SK-N-SH (cell line): ENCODE measurements around the gene GRAMD1B. TPM values are rescaled to one million over a fixed set of nuclear protein-coding genes. Genes with fewer than 3 reads are reported as not detected.

ENCODE experiments used
- CTCF ChIA-PET: fragments of 300-600, 350-600 bp; formaldehyde crosslinking; extraction: SDS; loops from one replicate; lab custom pipeline; 2021; lab: Yijun Ruan, JAX
- POLR2A ChIA-PET: fragments of 350-600 bp; sonication (Branson Sonifier 250); formaldehyde crosslinking; extraction: SDS; loops from one replicate; lab custom pipeline; 2020; ENCODE audit warnings: antibody characterized with exemption, inconsistent platforms; lab: Yijun Ruan, JAX
- DNase-seq: peaks from one replicate; pipeline ENCODE4 v3.0.0; 2012
- H2AFZ ChIP-seq: fragments of 200-600 bp; sonication (generic); 2 replicates; pipeline ENCODE4 v1.8.1; 2016; ENCODE audit warnings: antibody characterized with exemption, mild to moderate bottlenecking, low read depth
- H3F3A ChIP-seq: fragments of 200-600 bp; sonication (generic); replicated peaks from 2 replicates; pipeline ENCODE3; 2016; ENCODE audit warnings: antibody characterized with exemption, mild to moderate bottlenecking; ENCODE audit not compliant: insufficient read depth
- H3K27ac ChIP-seq, 2 experiments: fragments of 200-500 bp in 1 of 2; fragments of 200-600 bp in 1 of 2; sonication (Bioruptor generic) in 1 of 2; sonication (generic), shearing (Covaris generic) in 1 of 2; 2 replicates each; pipeline versions ENCODE4 v1.5.1 to v1.6.1; 2014 to 2016; ENCODE audit warnings: low read depth in 2 of 2, inconsistent platforms in 1 of 2, low read length in 1 of 2, mild to moderate bottlenecking in 1 of 2, mixed read lengths in 1 of 2
- H3K27me3 ChIP-seq: fragments of 200-600 bp; sonication (generic), shearing (Covaris generic); 2 replicates; pipeline ENCODE4 v1.6.1; 2016; ENCODE audit warnings: mixed run types; ENCODE audit not compliant: insufficient read depth
- H3K36me3 ChIP-seq, 2 experiments: fragments of 200-500 bp in 1 of 2; fragments of 200-600 bp in 1 of 2; sonication (Bioruptor generic) in 1 of 2; sonication (generic) in 1 of 2; replicated peaks in 1 of 2; 2 replicates each; pipeline versions ENCODE3 to v1.5.1; 2014 to 2016; ENCODE audit warnings: low read length in 1 of 2, mild to moderate bottlenecking in 1 of 2; ENCODE audit not compliant: insufficient read depth in 2 of 2, control insufficient read depth in 1 of 2
- H3K4me1 ChIP-seq, 2 experiments: fragments of 200-500 bp in 1 of 2; fragments of 200-600 bp in 1 of 2; sonication (Bioruptor generic) in 1 of 2; sonication (generic), shearing (Covaris generic) in 1 of 2; 2 replicates each; pipeline versions ENCODE4 v1.5.1 to v1.6.1; 2014 to 2016; ENCODE audit warnings: low read depth in 1 of 2, low read length in 1 of 2, mixed run types in 1 of 2; ENCODE audit not compliant: insufficient read depth in 2 of 2, control insufficient read depth in 1 of 2
- H3K4me2 ChIP-seq: fragments of 200-600 bp; sonication (generic), shearing (Covaris generic); 2 replicates; pipeline ENCODE4 v1.6.1; 2017; ENCODE audit warnings: mixed run types
- H3K4me3 ChIP-seq, 2 experiments: fragments of 200-500 bp in 1 of 2; fragments of 200-600 bp in 1 of 2; sonication (Bioruptor generic) in 1 of 2; sonication (generic), shearing (Covaris generic) in 1 of 2; 2 replicates each; pipeline versions ENCODE4 v1.5.1 to v1.8.1; 2014 to 2016; ENCODE audit warnings: low read depth in 2 of 2, inconsistent platforms in 1 of 2, low read length in 1 of 2, mild to moderate bottlenecking in 1 of 2, mixed read lengths in 1 of 2, moderate library complexity in 1 of 2
- H3K79me2 ChIP-seq: fragments of 200-600 bp; sonication (generic); 2 replicates; pipeline ENCODE4 v1.8.1; 2017; ENCODE audit warnings: mild to moderate bottlenecking; ENCODE audit not compliant: insufficient read depth
- H3K9ac ChIP-seq: fragments of 200-600 bp; sonication (generic); 2 replicates; pipeline ENCODE4 v1.6.1; 2017; ENCODE audit warnings: mixed run types
- H3K9me2 ChIP-seq: fragments of 200-600 bp; sonication (generic); 2 replicates; pipeline ENCODE4 v1.6.1; 2017; ENCODE audit warnings: mixed run types
- H3K9me3 ChIP-seq: fragments of 200-600 bp; sonication (generic); 2 replicates; pipeline ENCODE4 v1.6.1; 2017; ENCODE audit warnings: mixed run types, mild to moderate bottlenecking, moderate library complexity
- H4K20me1 ChIP-seq: fragments of 200-600 bp; sonication (generic); 2 replicates; pipeline ENCODE4 v1.6.1; 2017; ENCODE audit warnings: mild to moderate bottlenecking, mixed run types; ENCODE audit not compliant: insufficient read depth
- ELF1 ChIP-seq: IDR thresholded peaks from 2 replicates; pipeline ENCODE4 v1.4.0; 2012
- EZH2phosphoT487 ChIP-seq: fragments of 200-600 bp; sonication (generic); IDR thresholded peaks from 2 replicates; pipeline ENCODE4 v1.6.1; 2017; ENCODE audit warnings: low read depth, mixed run types, mild to moderate bottlenecking, antibody characterized with exemption, moderate library complexity, borderline replicate concordance
- FOSL2 ChIP-seq: IDR thresholded peaks from 2 replicates; pipeline ENCODE4 v1.4.0; 2012; ENCODE audit warnings: low read depth, mild to moderate bottlenecking, moderate library complexity, borderline replicate concordance
- FOXM1 ChIP-seq: IDR thresholded peaks from 2 replicates; pipeline ENCODE4 v1.4.0; 2012; ENCODE audit warnings: low read depth, mild to moderate bottlenecking
- GABPA ChIP-seq: IDR thresholded peaks from 2 replicates; pipeline ENCODE4 v1.4.0; 2012; ENCODE audit warnings: low read depth, mild to moderate bottlenecking
- MEF2A ChIP-seq: IDR thresholded peaks from 2 replicates; pipeline ENCODE4 v1.4.0; 2012; ENCODE audit warnings: low read depth, borderline replicate concordance
- NFIC ChIP-seq: IDR thresholded peaks from 2 replicates; pipeline ENCODE4 v1.4.0; 2012; ENCODE audit warnings: borderline replicate concordance
- POLR2AphosphoS5 ChIP-seq: IDR thresholded peaks from 2 replicates; pipeline ENCODE4 v1.6.1; 2012; ENCODE audit warnings: low read depth, low read length
- RCOR1 ChIP-seq: fragments of 150-350 bp; IDR thresholded peaks from 2 replicates; pipeline ENCODE4 v1.6.1; 2017; ENCODE audit warnings: antibody characterized with exemption, low read length
- RFX5 ChIP-seq: IDR thresholded peaks from 2 replicates; pipeline ENCODE4 v1.6.1; 2012; ENCODE audit warnings: mild to moderate bottlenecking, improper control_type of control experiment, low read length
- RXRA ChIP-seq: IDR thresholded peaks from 2 replicates; pipeline ENCODE4 v1.4.0; 2012; ENCODE audit warnings: low read depth, mild to moderate bottlenecking, borderline replicate concordance
- TAF1 ChIP-seq: IDR thresholded peaks from 2 replicates; pipeline ENCODE4 v1.6.1; 2012; ENCODE audit warnings: low read depth, mild to moderate bottlenecking, low read length, moderate library complexity, borderline replicate concordance
- TCF12 ChIP-seq: IDR thresholded peaks from 2 replicates; pipeline ENCODE4 v1.4.0; 2012
- TEAD4 ChIP-seq: IDR thresholded peaks from 2 replicates; pipeline ENCODE4 v1.4.0; 2012; ENCODE audit warnings: mild to moderate bottlenecking, borderline replicate concordance; ENCODE audit not compliant: insufficient read depth
- YY1 ChIP-seq: IDR thresholded peaks from 2 replicates; pipeline ENCODE4 v1.4.0; 2012; ENCODE audit warnings: low read depth, mild to moderate bottlenecking
- WGBS: methylation state at CpG from one replicate; pipeline ENCODE4 v1.1.6; 2017; ENCODE audit warnings: low lambda C conversion rate; 5-methylcytosine and 5-hydroxymethylcytosine counted together
- polyA plus RNA-seq, 3 experiments: library from polyadenylated mRNA; depleted of rRNA; stranded (reverse); fragments of >200 nt; gene quantifications; 2 replicates each; pipeline ENCODE4 v1.2.3, GENCODE V29; 2012
- TF ChIP-seq, protein P1 (sequence below): fragments of 150-350 bp; IDR thresholded peaks from 2 replicates; pipeline ENCODE4 v1.6.1; 2017; ENCODE audit warnings: antibody characterized with exemption, low read length, low read depth, borderline replicate concordance
- TF ChIP-seq, protein P2 (sequence below): IDR thresholded peaks from 2 replicates; pipeline ENCODE4 v1.4.0; 2012; ENCODE audit warnings: low read depth, borderline replicate concordance
- TF ChIP-seq, protein P3 (sequence below): fragments of 200-600 bp; sonication (generic); IDR thresholded peaks from 2 replicates; pipeline ENCODE4 v1.6.1; 2017; ENCODE audit warnings: antibody characterized with exemption, mild to moderate bottlenecking, moderate library complexity
- TF ChIP-seq, protein P4 (sequence below): IDR thresholded peaks from 2 replicates; pipeline ENCODE4 v1.4.0; 2012; ENCODE audit warnings: low read depth
- TF ChIP-seq, protein P5 (sequence below): fragments of 150-350 bp; IDR thresholded peaks from 2 replicates; pipeline ENCODE4 v1.6.1; 2016; ENCODE audit warnings: mild to moderate bottlenecking, low read depth, low read length

GRAMD1B gene
- polyA plus RNA-seq, 1 of the 3 experiments (the other 2 are of a cell fraction): 14.5 TPM

DNA sequence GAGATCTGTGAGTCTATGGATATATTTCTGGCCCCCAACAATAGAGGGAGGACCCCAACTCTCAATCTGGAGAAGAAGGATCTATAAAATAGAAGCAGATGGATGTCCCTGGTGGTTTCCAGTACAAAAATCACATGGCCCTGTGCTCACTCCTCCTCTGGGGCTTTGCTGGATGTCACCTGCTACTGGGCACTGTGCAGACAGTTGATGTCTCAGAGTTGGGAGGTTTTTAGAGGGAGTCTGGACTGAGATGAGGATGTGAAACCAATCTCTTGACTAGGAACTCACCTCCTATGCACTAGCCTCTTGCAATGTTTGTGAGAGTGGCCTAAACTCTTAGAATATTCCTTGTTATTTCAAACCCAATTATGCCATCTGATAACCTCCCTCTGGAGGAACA, 117.1 kb downstream of the GRAMD1B start:
- H3F3A ChIP-seq: peaks cover 9% of the 10 kb centered on the region
- no peak for TF ChIP-seq TAF1
- TF ChIP-seq TEAD4: no peak
- TF ChIP-seq GABPA: no peak
- TF ChIP-seq RXRA: no peak
- TF ChIP-seq, protein P1, sequence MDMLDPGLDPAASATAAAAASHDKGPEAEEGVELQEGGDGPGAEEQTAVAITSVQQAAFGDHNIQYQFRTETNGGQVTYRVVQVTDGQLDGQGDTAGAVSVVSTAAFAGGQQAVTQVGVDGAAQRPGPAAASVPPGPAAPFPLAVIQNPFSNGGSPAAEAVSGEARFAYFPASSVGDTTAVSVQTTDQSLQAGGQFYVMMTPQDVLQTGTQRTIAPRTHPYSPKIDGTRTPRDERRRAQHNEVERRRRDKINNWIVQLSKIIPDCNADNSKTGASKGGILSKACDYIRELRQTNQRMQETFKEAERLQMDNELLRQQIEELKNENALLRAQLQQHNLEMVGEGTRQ: no peak
- no peak for TF ChIP-seq YY1
- no peak for TF ChIP-seq NFIC
- TF ChIP-seq MEF2A: no peak
- TF ChIP-seq TCF12: no peak
- TF ChIP-seq FOSL2: no peak
- TF ChIP-seq RCOR1: no peak
- TF ChIP-seq RFX5: no peak
- TF ChIP-seq, protein P2, sequence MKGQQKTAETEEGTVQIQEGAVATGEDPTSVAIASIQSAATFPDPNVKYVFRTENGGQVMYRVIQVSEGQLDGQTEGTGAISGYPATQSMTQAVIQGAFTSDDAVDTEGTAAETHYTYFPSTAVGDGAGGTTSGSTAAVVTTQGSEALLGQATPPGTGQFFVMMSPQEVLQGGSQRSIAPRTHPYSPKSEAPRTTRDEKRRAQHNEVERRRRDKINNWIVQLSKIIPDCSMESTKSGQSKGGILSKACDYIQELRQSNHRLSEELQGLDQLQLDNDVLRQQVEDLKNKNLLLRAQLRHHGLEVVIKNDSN: no peak
- TF ChIP-seq POLR2AphosphoS5: no peak
- POLR2A ChIA-PET: no interaction called here
- no peak overlapping the region for H3K4me3 ChIP-seq
- peak overlapping the region in 1 of 2 experiments; percentile 34; a peak in 1 of 4 replicates for H3K27ac ChIP-seq
- DNase-seq: no peak
- H2AFZ ChIP-seq: no peak overlapping the region
- no peaks in the 10 kb centered on the region for H3K9me2 ChIP-seq
- no peaks in the 10 kb centered on the region for H3K36me3 ChIP-seq
- no peaks in the 10 kb centered on the region for H3K9me3 ChIP-seq
- no peak overlapping the region; the same call in 1 of the 2 replicates for H3K4me2 ChIP-seq
- peaks cover 23 to 30% of the 10 kb centered on the region in 2 experiments; a peak in 3 of 4 replicates for H3K4me1 ChIP-seq
- H3K9ac ChIP-seq: no peak overlapping the region
- no peaks in the 10 kb centered on the region for H3K27me3 ChIP-seq
- CTCF ChIA-PET: interaction anchor here (0.9 to 4.6 kb wide), 6 partner anchors 8 to 140 kb away, joined by 3 to 24 read pairs (median 8); no protein-coding TSS in a partner anchor
- H3K79me2 ChIP-seq: peaks cover 8% of the 10 kb centered on the region; the same call in 1 of the 2 replicates
- no peaks in the 10 kb centered on the region for H4K20me1 ChIP-seq

DNA sequence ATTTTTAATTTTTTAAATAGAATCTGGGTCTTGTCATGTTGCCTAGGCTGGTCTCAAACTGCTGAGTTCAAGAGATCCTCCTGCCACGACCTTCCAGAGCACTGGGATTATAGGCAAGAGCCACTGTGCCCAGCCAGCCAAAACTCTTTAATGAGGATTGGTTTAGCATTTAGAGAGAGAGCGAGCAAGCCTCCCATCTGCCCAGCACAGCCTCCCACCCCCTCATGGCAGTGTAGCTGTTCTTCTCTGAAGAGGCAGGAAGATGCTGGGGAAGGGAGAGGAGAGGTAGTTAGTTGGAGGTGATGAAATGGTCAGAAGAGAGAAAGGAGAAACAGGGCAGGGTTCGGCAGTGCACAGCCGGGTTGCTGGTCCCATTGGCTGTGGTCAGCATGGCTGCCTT, 118.7 kb downstream of the GRAMD1B start:
- no peaks in the 10 kb centered on the region for H3K9me3 ChIP-seq
- H3K27me3 ChIP-seq: no peaks in the 10 kb centered on the region
- no peak overlapping the region for H3K4me2 ChIP-seq
- H3K36me3 ChIP-seq: no peaks in the 10 kb centered on the region
- H3K79me2 ChIP-seq: peaks cover 3% of the 10 kb centered on the region; the same call in 1 of the 2 replicates
- no peak overlapping the region for H3K4me3 ChIP-seq
- TF ChIP-seq, protein P2: no peak
- TF ChIP-seq MEF2A (no peak), EZH2phosphoT487 (no peak), FOXM1 (no peak), RXRA (no peak), ELF1 (no peak), RCOR1 (no peak), NFIC (no peak)
- TF ChIP-seq, protein P3, sequence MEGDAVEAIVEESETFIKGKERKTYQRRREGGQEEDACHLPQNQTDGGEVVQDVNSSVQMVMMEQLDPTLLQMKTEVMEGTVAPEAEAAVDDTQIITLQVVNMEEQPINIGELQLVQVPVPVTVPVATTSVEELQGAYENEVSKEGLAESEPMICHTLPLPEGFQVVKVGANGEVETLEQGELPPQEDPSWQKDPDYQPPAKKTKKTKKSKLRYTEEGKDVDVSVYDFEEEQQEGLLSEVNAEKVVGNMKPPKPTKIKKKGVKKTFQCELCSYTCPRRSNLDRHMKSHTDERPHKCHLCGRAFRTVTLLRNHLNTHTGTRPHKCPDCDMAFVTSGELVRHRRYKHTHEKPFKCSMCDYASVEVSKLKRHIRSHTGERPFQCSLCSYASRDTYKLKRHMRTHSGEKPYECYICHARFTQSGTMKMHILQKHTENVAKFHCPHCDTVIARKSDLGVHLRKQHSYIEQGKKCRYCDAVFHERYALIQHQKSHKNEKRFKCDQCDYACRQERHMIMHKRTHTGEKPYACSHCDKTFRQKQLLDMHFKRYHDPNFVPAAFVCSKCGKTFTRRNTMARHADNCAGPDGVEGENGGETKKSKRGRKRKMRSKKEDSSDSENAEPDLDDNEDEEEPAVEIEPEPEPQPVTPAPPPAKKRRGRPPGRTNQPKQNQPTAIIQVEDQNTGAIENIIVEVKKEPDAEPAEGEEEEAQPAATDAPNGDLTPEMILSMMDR: no peak
- TF ChIP-seq, protein P4, sequence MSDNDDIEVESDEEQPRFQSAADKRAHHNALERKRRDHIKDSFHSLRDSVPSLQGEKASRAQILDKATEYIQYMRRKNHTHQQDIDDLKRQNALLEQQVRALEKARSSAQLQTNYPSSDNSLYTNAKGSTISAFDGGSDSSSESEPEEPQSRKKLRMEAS: no peak
- TF ChIP-seq, protein P5, sequence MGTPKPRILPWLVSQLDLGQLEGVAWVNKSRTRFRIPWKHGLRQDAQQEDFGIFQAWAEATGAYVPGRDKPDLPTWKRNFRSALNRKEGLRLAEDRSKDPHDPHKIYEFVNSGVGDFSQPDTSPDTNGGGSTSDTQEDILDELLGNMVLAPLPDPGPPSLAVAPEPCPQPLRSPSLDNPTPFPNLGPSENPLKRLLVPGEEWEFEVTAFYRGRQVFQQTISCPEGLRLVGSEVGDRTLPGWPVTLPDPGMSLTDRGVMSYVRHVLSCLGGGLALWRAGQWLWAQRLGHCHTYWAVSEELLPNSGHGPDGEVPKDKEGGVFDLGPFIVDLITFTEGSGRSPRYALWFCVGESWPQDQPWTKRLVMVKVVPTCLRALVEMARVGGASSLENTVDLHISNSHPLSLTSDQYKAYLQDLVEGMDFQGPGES: no peak
- TF ChIP-seq, all 33 proteins: peak for 0
- Histone ChIP-seq H3F3A (peaks cover 9% of the 10 kb centered on the region), H3K27ac (no peak overlapping the region), H4K20me1 (no peaks in the 10 kb centered on the region), H2AFZ (no peak overlapping the region), H3K9me2 (no peaks in the 10 kb centered on the region), H3K9ac (no peak overlapping the region), H3K4me1 (peaks cover 20 to 23% of the 10 kb centered on the region in 2 experiments; a peak in 3 of 4 replicates)
- no peak for DNase-seq
- 93% methylated on average over 4 of the region's 4 CpGs for WGBS
- POLR2A ChIA-PET: no interaction called here
- CTCF ChIA-PET: interaction anchor here (1.0 to 4.6 kb wide), 6 partner anchors 10 to 297 kb away, joined by 3 to 24 read pairs (median 6); no protein-coding TSS in a partner anchor
